Nephron progenitor cell (in vitro differentiated cells): ENCODE results near the gene ENPP1.

Source experiments
- DNase-seq: peaks from one replicate; pipeline ENCODE4 v3.0.0; 2021
- H3K27ac Mint-ChIP-seq: 2 replicates; pipeline ENCODE4 v1.8.0; 2021; ENCODE audit warnings: mild to moderate bottlenecking, moderate library complexity, mixed read lengths
- H3K27me3 Mint-ChIP-seq: 2 replicates; pipeline ENCODE4 v1.8.0; 2021; ENCODE audit warnings: mild to moderate bottlenecking, low read depth, mixed read lengths; ENCODE audit not compliant: poor library complexity
- H3K36me3 Mint-ChIP-seq: 2 replicates; pipeline ENCODE4 v1.8.0; 2021; ENCODE audit warnings: low read depth, mixed read lengths
- H3K4me1 Mint-ChIP-seq: 2 replicates; pipeline ENCODE4 v1.8.0; 2021; ENCODE audit warnings: mixed read lengths
- H3K4me3 Mint-ChIP-seq: 2 replicates; pipeline ENCODE4 v1.8.0; 2021; ENCODE audit warnings: mild to moderate bottlenecking, moderate library complexity, mixed read lengths
- H3K9me3 Mint-ChIP-seq: 2 replicates; pipeline ENCODE4 v1.8.0; 2021; ENCODE audit warnings: mild to moderate bottlenecking, moderate library complexity, mixed read lengths
- TF ChIP-seq, protein P1 (sequence below): fragments of 200-600 bp; sonication (generic); IDR thresholded peaks from 2 replicates; pipeline ENCODE4 v1.5.0; 2021; ENCODE audit warnings: antibody characterized with exemption

ENPP1 gene

DNA sequence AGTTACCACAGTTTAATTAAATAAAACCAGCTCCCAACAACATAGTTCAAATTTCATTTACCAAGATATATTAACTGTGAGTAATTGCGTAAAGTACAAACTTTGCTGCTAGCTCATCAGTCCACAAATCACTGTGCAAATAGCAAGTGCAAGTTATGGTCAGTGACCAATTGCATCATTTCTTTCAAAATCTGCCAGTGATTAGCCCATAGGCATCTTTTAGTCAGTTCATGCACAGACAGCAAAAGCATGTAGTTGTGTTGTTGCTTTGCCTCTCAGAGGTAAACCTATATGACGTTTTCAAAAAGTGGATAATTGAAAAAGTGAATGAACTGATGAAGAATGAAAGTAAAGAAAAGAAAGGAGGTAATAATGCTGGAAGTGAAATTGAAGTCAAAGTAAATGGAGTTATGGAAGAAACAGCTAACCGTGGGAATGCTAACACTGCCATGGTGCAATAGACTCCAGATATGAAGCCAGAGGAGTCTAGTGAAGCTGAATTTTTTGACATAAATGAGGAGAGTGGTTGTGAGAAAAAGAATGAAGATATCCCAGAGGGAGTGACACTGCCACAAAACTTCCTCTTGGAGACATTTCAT is 36.5 kb downstream of the ENPP1 start:
- H3K36me3 Mint-ChIP-seq = no peaks in the 10 kb centered on the region
- TF ChIP-seq, protein P1, sequence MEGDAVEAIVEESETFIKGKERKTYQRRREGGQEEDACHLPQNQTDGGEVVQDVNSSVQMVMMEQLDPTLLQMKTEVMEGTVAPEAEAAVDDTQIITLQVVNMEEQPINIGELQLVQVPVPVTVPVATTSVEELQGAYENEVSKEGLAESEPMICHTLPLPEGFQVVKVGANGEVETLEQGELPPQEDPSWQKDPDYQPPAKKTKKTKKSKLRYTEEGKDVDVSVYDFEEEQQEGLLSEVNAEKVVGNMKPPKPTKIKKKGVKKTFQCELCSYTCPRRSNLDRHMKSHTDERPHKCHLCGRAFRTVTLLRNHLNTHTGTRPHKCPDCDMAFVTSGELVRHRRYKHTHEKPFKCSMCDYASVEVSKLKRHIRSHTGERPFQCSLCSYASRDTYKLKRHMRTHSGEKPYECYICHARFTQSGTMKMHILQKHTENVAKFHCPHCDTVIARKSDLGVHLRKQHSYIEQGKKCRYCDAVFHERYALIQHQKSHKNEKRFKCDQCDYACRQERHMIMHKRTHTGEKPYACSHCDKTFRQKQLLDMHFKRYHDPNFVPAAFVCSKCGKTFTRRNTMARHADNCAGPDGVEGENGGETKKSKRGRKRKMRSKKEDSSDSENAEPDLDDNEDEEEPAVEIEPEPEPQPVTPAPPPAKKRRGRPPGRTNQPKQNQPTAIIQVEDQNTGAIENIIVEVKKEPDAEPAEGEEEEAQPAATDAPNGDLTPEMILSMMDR = no peak
- H3K27ac Mint-ChIP-seq = no peak overlapping the region
- no peak for DNase-seq
- H3K27me3 Mint-ChIP-seq = no peaks in the 10 kb centered on the region
- no peaks in the 10 kb centered on the region for H3K4me1 Mint-ChIP-seq
- no peak overlapping the region for H3K4me3 Mint-ChIP-seq
- H3K9me3 Mint-ChIP-seq = no peaks in the 10 kb centered on the region

DNA sequence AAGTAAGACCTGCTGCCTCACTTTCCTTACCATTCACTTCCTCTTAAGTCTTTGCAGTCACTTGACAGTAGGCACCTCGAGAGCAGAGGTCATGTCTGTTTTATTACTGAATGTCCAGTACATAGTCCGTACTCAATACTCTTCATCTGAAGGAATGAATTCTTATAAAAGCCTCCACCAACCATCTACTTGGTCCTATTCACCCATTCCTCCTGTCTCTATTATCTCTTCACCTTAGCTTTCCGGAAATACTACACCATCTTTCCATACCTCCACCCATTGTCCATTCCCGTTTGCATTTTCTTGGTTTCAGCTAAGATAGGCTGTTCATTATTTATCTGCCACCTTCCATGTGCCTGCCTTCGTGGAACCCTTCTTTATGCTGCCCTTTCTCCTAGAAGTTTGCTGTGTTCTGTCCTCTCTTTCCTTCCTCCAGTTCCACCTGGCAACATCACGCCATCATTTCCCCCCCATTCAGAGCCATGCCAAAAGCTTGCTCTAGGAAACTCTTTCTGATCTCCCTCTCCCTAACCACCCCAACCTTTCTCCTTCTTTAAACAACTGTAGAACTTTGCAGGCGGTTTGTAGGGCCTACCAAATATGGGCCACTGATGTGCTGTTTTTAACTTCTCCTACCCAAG is 38.3 kb downstream of the ENPP1 start:
- TF ChIP-seq, protein P1 = no peak
- Mint-ChIP-seq H3K4me3 (no peak overlapping the region), H3K27ac (no peak overlapping the region), H3K9me3 (no peaks in the 10 kb centered on the region), H3K27me3 (no peaks in the 10 kb centered on the region), H3K4me1 (no peaks in the 10 kb centered on the region), H3K36me3 (no peaks in the 10 kb centered on the region)
- no peak for DNase-seq

DNA sequence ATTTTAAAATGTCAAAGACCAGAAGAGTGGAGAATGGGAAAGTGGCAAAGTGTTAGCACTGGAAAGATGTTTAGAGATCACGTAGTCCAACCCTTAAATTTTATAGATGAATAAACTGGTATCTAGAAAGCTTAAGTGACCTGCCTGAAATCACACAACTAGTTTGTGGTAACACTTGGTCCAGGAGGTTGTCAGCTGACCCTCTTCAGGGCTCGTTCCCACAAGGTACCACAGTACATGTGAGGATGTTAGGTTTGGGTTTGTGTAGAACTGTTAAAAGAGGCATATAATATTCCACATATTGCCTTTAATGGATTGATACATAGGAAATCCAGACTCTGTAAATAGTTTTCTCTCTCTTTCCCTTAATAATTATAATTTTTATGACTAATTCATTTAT is 39.1 kb downstream of the ENPP1 start:
- Mint-ChIP-seq H3K27me3 (no peaks in the 10 kb centered on the region), H3K27ac (no peak overlapping the region)
- DNase-seq = no peak

DNA sequence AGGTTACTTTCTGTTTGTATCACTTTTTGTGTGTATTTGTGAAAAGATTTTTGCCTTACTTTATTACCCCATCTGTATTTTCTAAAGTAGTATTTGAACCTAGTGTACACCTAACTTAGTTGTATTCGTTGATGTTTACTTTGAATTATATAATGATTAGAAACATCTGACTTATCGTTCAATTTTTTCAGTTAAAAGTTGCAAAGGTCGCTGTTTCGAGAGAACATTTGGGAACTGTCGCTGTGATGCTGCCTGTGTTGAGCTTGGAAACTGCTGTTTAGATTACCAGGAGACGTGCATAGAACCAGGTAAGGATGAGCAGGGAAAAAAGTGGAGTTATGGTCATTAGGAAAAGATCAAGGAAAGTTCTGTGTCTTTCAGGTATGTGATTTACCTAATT is 42.0 kb downstream of the ENPP1 start:
- H3K27ac Mint-ChIP-seq = no peak overlapping the region
- no peak overlapping the region for H3K4me3 Mint-ChIP-seq
- H3K36me3 Mint-ChIP-seq = no peaks in the 10 kb centered on the region
- TF ChIP-seq, protein P1 = no peak
- no peaks in the 10 kb centered on the region for H3K27me3 Mint-ChIP-seq
- no peaks in the 10 kb centered on the region for H3K4me1 Mint-ChIP-seq
- DNase-seq = no peak
- H3K9me3 Mint-ChIP-seq = no peaks in the 10 kb centered on the region

More for the DNA sequence above, 39.1 kb downstream of the ENPP1 start:
- H3K4me3 Mint-ChIP-seq = no peak overlapping the region
- no peaks in the 10 kb centered on the region for H3K36me3 Mint-ChIP-seq
- no peaks in the 10 kb centered on the region for H3K4me1 Mint-ChIP-seq
- H3K9me3 Mint-ChIP-seq = no peaks in the 10 kb centered on the region
- TF ChIP-seq, protein P1 = no peak

DNA sequence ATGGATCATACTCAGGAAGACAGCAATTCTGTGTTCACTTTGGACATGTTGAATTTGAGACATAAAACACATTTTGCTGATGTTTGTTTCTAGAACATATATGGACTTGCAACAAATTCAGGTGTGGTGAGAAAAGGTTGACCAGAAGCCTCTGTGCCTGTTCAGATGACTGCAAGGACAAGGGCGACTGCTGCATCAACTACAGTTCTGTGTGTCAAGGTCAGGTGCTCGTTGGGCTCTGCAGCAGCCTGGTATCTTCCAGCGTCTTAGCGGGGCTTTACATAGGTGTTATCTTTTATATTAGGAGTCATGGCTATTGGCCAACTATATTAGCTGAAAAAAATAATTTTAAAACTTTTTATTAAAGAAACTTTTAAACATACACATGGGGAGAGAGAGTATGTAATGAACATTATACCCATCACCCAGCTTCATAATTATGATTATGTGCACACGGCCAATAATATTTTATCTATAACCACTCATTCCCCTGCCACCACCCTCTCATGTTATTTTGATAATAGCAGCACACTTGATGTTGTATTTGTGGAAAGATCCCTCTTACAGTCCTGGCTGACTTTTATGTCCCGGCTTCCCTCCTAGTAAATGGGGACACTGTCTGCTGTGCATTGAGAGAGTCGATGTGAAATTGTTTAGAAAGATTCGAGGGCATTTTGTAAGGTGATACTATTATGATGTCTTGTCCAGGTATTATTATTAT is 43.4 kb downstream of the ENPP1 start:
- DNase-seq = no peak
- Mint-ChIP-seq H3K4me3 (no peak overlapping the region), H3K9me3 (peaks cover 4% of the 10 kb centered on the region), H3K4me1 (no peaks in the 10 kb centered on the region), H3K36me3 (no peaks in the 10 kb centered on the region), H3K27ac (no peak overlapping the region), H3K27me3 (no peaks in the 10 kb centered on the region)
- TF ChIP-seq, protein P1 = no peak
